Trophoblast cell (in vitro differentiated cells and primary cell): ENCODE data around the gene SNRNP48.

Experiments
- DNase-seq, 2 donors: peaks; one replicate each; pipeline ENCODE4 v3.0.0-alpha.2; 2016
- H2AFZ ChIP-seq: 2 replicates; pipeline ENCODE4 v1.6.1; 2013; ENCODE audit warnings: low read length, moderate library complexity, mild to moderate bottlenecking; ENCODE audit not compliant: insufficient read depth, poor library complexity
- H2AK5ac ChIP-seq: 2 replicates; pipeline ENCODE4 v1.6.1; 2013; ENCODE audit warnings: mild to moderate bottlenecking, low read length
- H2BK120ac ChIP-seq: 2 replicates; pipeline ENCODE4 v1.6.1; 2013; ENCODE audit warnings: low read length, mild to moderate bottlenecking, moderate library complexity; ENCODE audit not compliant: insufficient read depth, poor library complexity
- H2BK12ac ChIP-seq: 2 replicates; pipeline ENCODE4 v1.6.1; 2013; ENCODE audit warnings: mild to moderate bottlenecking, low read length, moderate library complexity
- H2BK5ac ChIP-seq: 2 replicates; pipeline ENCODE4 v1.6.1; 2013; ENCODE audit warnings: low read length, low read depth, moderate library complexity, mild to moderate bottlenecking; ENCODE audit not compliant: poor library complexity
- H3K14ac ChIP-seq: 2 replicates; pipeline ENCODE4 v1.6.1; 2013; ENCODE audit warnings: mild to moderate bottlenecking, low read length
- H3K18ac ChIP-seq: 2 replicates; pipeline ENCODE4 v1.6.1; 2013; ENCODE audit warnings: mild to moderate bottlenecking, low read length
- H3K23ac ChIP-seq: 2 replicates; pipeline ENCODE4 v1.6.1; 2013; ENCODE audit warnings: low read length
- H3K27ac ChIP-seq: 2 replicates; pipeline ENCODE4 v1.5.1; 2013; ENCODE audit warnings: low read depth, mild to moderate bottlenecking, inconsistent platforms, low read length, moderate library complexity
- H3K27me3 ChIP-seq: 2 replicates; pipeline ENCODE4 v1.6.1; 2013; ENCODE audit warnings: inconsistent platforms, mild to moderate bottlenecking, low read length, moderate library complexity; ENCODE audit not compliant: insufficient read depth
- H3K36me3 ChIP-seq, 2 experiments: 1 replicate in 1 of 2; 2 replicates in 1 of 2; pipeline ENCODE4 v1.6.1; 2013; ENCODE audit warnings: low read length in 2 of 2, mild to moderate bottlenecking in 2 of 2, moderate library complexity in 1 of 2; ENCODE audit not compliant: insufficient read depth in 2 of 2, control insufficient read depth in 1 of 2
- H3K4ac ChIP-seq: 2 replicates; pipeline ENCODE4 v1.6.1; 2013; ENCODE audit warnings: low read depth, mild to moderate bottlenecking, low read length, moderate library complexity
- H3K4me1 ChIP-seq, 2 experiments: 1 replicate in 1 of 2; 2 replicates in 1 of 2; pipeline ENCODE4 v1.6.1; 2013; ENCODE audit warnings: low read length in 2 of 2, mild to moderate bottlenecking in 2 of 2, moderate library complexity in 1 of 2; ENCODE audit not compliant: insufficient read depth in 2 of 2, control insufficient read depth in 1 of 2
- H3K4me2 ChIP-seq: 2 replicates; pipeline ENCODE4 v1.6.1; 2013; ENCODE audit warnings: inconsistent platforms, mild to moderate bottlenecking, low read length, moderate library complexity
- H3K4me3 ChIP-seq: 2 replicates; pipeline ENCODE4 v1.5.1; 2013; ENCODE audit warnings: mild to moderate bottlenecking, low read depth, low read length, inconsistent platforms
- H3K79me1 ChIP-seq: one replicate; pipeline ENCODE4 v1.6.1; 2013; ENCODE audit warnings: low read length
- H3K79me2 ChIP-seq: 2 replicates; pipeline ENCODE4 v1.6.1; 2013; ENCODE audit warnings: low read length, mild to moderate bottlenecking; ENCODE audit not compliant: control insufficient read depth, insufficient read depth, poor library complexity
- H3K9ac ChIP-seq: 2 replicates; pipeline ENCODE4 v1.6.1; 2013; ENCODE audit warnings: mild to moderate bottlenecking, low read length
- H3K9me3 ChIP-seq: 2 replicates; pipeline ENCODE4 v1.6.1; 2013; ENCODE audit warnings: low read depth, mild to moderate bottlenecking, control low read depth, inconsistent platforms, low read length; ENCODE audit not compliant: insufficient read depth
- H4K12ac ChIP-seq: 2 replicates; pipeline ENCODE4 v1.6.1; 2013; ENCODE audit warnings: low read depth, mild to moderate bottlenecking, low read length, moderate library complexity
- H4K8ac ChIP-seq: 2 replicates; pipeline ENCODE4 v1.6.1; 2013; ENCODE audit warnings: low read depth, mild to moderate bottlenecking, low read length, moderate library complexity
- H4K91ac ChIP-seq: one replicate; pipeline ENCODE4 v1.6.1; 2013; ENCODE audit warnings: low read depth, mild to moderate bottlenecking, low read length, moderate library complexity
- WGBS: extraction: QIAGEN DNeasy Blood & Tissue Kit; methylation state at CpG from one replicate; pipeline ENCODE4 v1.1.7; 2013; ENCODE audit warnings: missing lambda C conversion rate; ENCODE audit not compliant: insufficient read length, insufficient coverage; ENCODE audit errors: extremely low coverage; 5-methylcytosine and 5-hydroxymethylcytosine counted together

Gene SNRNP48

GRCh38 chr6:7580537-7580926 is 9.5 kb upstream of the SNRNP48 start:
- Histone ChIP-seq H3K23ac (no peak overlapping the region), H2BK12ac (no peak overlapping the region), H3K14ac (no peak overlapping the region), H3K4me3 (no peak overlapping the region), H2BK120ac (no peak overlapping the region), H3K4ac (no peak overlapping the region), H3K79me2 (no peaks in the 10 kb centered on the region), H3K79me1 (no peaks in the 10 kb centered on the region), H3K36me3 (peaks cover 49 to 66% of the 10 kb centered on the region in 2 experiments), H2AK5ac (no peak overlapping the region), H3K9ac (no peak overlapping the region), H4K12ac (no peak overlapping the region), H3K9me3 (no peaks in the 10 kb centered on the region), H3K18ac (no peak overlapping the region), H2BK5ac (no peak overlapping the region), H3K4me1 (no peaks in the 10 kb centered on the region), H3K27ac (no peak overlapping the region), H3K27me3 (no peaks in the 10 kb centered on the region), H4K8ac (no peak overlapping the region), H3K4me2 (no peak overlapping the region), H4K91ac (no peak overlapping the region), H2AFZ (no peak overlapping the region)
- WGBS, result no CpG with 5 or more reads among the region's 13 CpGs
- DNase-seq, result no peak

DNA sequence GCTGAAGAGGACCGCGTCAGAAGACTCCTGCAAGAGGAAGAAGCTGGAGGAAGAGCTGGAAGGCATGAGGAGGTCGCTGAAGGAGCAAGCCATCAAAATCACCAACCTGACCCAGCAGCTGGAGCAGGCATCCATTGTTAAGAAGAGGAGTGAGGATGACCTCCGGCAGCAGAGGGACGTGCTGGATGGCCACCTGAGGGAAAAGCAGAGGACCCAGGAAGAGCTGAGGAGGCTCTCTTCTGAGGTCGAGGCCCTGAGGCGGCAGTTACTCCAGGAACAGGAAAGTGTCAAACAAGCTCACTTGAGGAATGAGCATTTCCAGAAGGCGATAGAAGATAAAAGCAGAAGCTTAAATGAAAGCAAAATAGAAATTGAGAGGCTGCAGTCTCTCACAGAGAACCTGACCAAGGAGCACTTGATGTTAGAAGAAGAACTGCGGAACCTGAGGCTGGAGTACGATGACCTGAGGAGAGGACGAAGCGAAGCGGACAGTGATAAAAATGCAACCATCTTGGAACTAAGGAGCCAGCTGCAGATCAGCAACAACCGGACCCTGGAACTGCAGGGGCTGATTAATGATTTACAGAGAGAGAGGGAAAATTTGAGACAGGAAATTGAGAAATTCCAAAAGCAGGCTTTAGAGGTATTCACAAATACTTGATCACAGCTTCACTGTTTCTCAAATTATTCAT is 8.9 kb upstream of the SNRNP48 start:
- Histone ChIP-seq H3K23ac (no peak overlapping the region), H3K4ac (no peak overlapping the region), H3K4me2 (no peak overlapping the region), H2BK12ac (no peak overlapping the region), H2BK120ac (no peak overlapping the region), H2AFZ (no peak overlapping the region), H4K8ac (no peak overlapping the region), H3K79me2 (no peaks in the 10 kb centered on the region), H3K9me3 (no peaks in the 10 kb centered on the region), H4K91ac (no peak overlapping the region), H4K12ac (no peak overlapping the region), H3K27me3 (no peaks in the 10 kb centered on the region), H3K36me3 (peaks cover 50 to 67% of the 10 kb centered on the region in 2 experiments), H2AK5ac (no peak overlapping the region), H3K4me1 (no peaks in the 10 kb centered on the region), H3K9ac (no peak overlapping the region), H3K27ac (no peak overlapping the region), H3K4me3 (no peak overlapping the region), H3K18ac (no peak overlapping the region), H3K14ac (no peak overlapping the region), H2BK5ac (no peak overlapping the region), H3K79me1 (no peaks in the 10 kb centered on the region)
- no CpG with 5 or more reads among the region's 14 CpGs for WGBS
- no peak for DNase-seq

DNA sequence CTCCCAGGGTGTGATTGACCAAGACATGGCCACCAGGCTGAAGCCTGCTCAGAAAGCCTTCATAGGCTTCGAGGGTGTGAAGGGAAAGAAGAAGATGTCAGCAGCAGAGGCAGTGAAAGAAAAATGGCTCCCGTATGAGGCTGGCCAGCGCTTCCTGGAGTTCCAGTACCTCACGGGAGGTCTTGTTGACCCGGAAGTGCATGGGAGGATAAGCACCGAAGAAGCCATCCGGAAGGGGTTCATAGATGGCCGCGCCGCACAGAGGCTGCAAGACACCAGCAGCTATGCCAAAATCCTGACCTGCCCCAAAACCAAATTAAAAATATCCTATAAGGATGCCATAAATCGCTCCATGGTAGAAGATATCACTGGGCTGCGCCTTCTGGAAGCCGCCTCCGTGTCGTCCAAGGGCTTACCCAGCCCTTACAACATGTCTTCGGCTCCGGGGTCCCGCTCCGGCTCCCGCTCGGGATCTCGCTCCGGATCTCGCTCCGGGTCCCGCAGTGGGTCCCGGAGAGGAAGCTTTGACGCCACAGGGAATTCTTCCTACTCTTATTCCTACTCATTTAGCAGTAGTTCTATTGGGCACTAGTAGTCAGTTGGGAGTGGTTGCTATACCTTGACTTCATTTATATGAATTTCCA is 4.6 kb upstream of the SNRNP48 start:
- H3K4me2 ChIP-seq, result no peak overlapping the region
- no peak overlapping the region for H4K91ac ChIP-seq
- no peak overlapping the region for H2BK5ac ChIP-seq
- no peak overlapping the region for H2AFZ ChIP-seq
- no peak overlapping the region for H3K27ac ChIP-seq
- H3K18ac ChIP-seq, result no peak overlapping the region
- WGBS, result no CpG with 5 or more reads among the region's 28 CpGs
- H3K36me3 ChIP-seq, result peaks cover 35 to 42% of the 10 kb centered on the region in 2 experiments
- peaks cover 3% of the 10 kb centered on the region for H3K79me2 ChIP-seq
- H3K79me1 ChIP-seq, result peaks cover 4% of the 10 kb centered on the region
- H2BK120ac ChIP-seq, result no peak overlapping the region
- no peak overlapping the region for H2BK12ac ChIP-seq
- no peak for DNase-seq
- H3K14ac ChIP-seq, result no peak overlapping the region
- no peaks in the 10 kb centered on the region for H3K4me1 ChIP-seq
- no peak overlapping the region for H4K12ac ChIP-seq
- H2AK5ac ChIP-seq, result no peak overlapping the region
- H3K4ac ChIP-seq, result no peak overlapping the region
- no peaks in the 10 kb centered on the region for H3K9me3 ChIP-seq
- no peak overlapping the region for H3K23ac ChIP-seq
- H3K9ac ChIP-seq, result no peak overlapping the region
- H3K4me3 ChIP-seq, result no peak overlapping the region
- no peaks in the 10 kb centered on the region for H3K27me3 ChIP-seq
- no peak overlapping the region for H4K8ac ChIP-seq

- Histone ChIP-seq H3K4me3 (no peak overlapping the region), H2AK5ac (no peak overlapping the region), H3K18ac (no peak overlapping the region), H2BK12ac (no peak overlapping the region), H3K4me2 (no peak overlapping the region), H3K79me2 (peaks cover 13% of the 10 kb centered on the region), H3K4me1 (peaks cover 5 to 7% of the 10 kb centered on the region in 2 experiments), H3K79me1 (peaks cover 5% of the 10 kb centered on the region), H4K8ac (no peak overlapping the region), H2AFZ (no peak overlapping the region), H3K27me3 (no peaks in the 10 kb centered on the region), H2BK5ac (no peak overlapping the region), H3K23ac (no peak overlapping the region), H3K4ac (no peak overlapping the region), H4K12ac (no peak overlapping the region), H3K36me3 (peaks cover 24 to 30% of the 10 kb centered on the region in 2 experiments), H2BK120ac (no peak overlapping the region), H4K91ac (no peak overlapping the region), H3K14ac (no peak overlapping the region), H3K27ac (no peak overlapping the region), H3K9ac (no peak overlapping the region), H3K9me3 (no peaks in the 10 kb centered on the region)
- no CpG with 5 or more reads among the region's 3 CpGs for WGBS
- peak; percentile 49 to 68 for DNase-seq
Measured at GRCh38 chr6:7587631-7588100, 2.3 kb upstream of the SNRNP48 start.
